ENCODE measurements around the gene GRM5.
A peak's percentile ranks its signal among the peaks of the same experiment; 100 is the strongest.

The GRM5 gene

DNA sequence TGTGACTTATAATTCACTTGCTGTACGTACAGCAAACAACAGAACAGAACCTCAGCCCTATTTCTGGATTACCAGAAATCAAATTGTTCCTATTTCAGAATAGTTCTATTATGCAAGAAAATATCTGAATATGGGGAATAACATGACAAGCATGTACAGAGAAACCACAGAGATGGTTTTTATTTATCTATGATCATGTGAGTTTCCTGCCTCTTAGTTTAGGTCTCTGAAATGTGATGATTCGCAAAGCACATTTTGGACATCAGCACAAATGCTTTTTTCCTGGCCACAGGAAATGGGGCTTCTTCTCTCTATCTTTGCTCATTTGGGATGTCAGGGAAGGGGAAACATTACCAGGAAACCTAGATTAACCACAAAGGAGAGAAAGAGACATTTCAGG, 461.5 kb downstream of the GRM5 start:
- no peak for DNase-seq

DNA sequence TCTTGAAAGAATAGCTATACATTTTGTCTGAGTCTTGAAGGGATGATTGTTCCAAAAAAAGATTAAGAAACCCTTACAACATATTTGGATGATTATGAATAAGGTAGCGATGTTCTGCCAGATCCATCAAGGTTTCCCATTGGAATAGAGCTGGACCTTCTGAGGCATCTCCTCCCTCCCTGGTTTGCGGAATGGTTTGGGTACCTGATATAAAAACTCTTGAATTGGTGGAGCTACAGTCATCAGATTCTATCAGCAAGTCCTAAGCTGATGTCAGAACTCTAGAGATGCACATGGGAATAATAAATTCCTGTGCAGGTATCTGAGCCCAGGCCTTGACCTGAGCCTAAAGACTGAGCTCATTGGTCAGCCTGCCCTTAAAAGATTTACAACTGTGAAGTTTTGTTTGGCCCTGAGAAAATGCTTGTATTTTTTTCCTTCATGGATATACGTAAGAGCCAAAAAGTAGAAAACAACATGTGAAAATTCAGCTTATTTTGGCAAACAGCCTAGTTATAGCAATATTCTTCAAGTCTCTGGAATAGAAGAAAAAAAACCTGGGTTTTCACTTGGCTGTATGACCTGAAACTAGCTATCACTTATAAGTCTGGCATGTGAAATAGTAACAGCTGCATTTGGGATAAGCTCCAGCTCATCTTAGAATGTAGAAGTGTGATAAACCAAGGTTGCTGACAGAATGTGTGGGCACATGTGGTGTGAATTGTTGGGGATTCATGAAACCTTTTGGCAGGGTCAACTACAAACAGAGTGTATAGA, 462.5 kb downstream of the GRM5 start:
- no peak for DNase-seq

DNA sequence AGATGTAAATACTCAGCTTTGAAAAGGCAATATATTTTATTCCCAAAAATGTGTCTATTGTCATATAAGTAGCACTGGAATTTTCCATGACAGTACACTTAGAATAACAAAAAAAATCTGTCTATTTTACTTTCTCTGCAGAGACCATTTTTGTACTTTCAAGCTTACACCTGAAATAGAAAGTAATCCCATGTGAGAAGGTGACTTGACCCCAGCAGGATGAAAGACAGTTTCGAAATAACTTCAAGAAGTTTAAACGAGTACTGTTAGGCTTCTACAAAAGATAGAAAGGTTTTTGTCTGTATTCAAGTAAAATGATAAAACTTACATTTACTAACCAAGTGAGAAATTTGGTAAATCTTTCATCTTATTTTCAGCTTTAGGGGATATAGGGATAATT, 468.4 kb downstream of the GRM5 start:
- no peak for DNase-seq

DNA sequence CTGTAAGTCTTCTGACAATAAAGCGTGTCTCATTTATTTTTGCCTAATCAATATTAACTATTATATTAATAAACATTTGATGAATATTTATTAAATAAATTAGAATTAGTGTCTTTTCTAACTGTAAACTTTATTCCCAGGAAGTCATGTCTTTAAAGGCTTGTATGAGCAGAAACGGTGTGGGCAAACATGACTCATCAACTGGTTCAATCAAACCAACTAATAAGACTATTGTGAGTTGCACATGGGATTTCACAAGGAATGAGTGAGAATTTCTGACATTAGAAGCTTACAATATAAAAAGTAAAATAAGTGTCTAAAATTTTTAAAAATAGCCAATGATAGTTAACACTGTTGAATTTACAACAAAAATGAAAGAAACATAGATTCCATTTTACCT, 469.0 kb downstream of the GRM5 start:
- no peak for DNase-seq

DNA sequence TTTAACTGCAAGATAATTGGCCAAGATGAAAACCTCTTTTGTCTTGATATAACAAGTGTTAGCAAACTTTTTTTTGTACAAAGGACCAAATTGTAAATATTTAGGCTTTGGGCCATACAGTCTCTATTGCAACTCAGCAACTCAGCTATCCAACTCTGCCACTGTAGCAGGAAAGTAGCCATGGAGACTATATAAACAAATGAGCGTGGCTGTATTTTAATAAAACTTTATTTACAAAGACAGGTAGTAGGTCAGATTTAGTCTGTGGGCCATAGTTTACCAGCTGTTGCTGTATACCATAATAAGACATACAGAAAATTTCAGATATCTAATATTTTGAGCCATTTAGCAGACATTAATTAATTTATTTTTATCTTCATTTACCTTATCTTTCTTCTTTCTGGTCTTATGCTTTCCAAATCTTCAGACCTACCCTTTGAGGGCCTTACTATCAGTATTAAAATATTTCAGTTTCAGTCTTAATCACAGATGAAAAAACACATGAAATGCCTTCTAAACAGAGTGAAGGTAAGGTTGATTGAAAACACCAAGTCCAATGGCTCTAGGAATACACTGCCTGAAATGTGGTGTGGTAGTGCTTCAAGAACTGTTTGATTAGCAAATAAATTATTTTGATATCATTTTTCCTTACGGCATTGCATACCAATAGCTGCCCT, 471.4 kb downstream of the GRM5 start:
- no peak for DNase-seq

DNA sequence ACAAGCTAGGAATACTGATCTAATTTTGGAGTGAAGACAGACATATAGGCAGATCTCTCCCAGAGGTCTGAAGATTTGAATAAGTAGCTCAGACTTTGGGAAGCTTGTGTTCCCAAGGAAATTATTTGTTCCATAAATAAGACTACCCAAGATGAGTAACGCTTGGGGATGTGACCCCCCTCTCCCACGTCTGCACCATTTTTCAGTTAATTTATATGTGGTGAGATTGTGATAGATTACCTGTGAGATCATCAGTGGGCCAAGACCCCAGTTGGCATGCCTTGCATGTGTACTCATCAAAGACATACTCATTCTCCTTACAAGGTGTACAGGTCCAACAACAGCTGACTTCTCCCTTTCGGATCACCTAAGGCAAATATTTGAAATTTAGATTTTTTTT, 475.4 kb downstream of the GRM5 start:
- DNase-seq = no peak

DNA sequence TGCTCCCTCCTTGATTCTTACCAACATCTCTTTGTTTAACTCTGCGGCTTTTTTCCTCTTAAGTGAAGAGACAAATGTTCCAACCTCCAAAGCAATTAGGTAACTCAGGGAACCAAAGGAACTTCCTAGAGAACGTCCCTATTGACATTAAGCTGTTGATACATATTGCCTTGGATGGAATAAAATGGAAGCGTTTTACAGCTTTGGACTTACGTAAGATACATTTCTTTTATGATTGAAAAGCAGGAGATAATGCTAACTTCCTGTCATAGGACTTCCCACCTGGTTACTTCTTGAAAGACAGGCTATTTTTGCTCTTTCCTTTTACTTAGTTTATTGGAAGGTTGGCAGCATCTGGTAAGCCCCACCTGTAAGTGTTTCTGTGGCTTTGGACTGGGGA, 482.5 kb downstream of the GRM5 start:
- no peak for DNase-seq

DNA sequence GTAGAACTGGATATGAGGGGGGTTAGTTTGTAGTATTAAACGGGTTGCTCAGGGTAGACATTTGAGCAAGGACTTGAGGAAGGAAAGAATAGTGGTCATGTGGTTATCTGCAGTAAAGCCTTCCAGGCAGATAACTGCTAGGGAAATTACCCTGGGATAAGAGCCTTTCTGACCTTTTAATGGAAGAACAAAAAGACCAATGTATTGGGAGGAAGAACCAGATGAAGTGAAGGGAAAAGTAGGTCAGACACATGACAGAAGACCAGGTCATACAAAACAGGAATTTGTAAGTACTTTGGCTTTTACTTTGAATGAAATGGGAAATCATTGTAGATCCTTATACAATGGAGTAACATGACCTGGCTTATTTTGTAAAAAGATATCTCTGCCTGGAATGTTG, 486.3 kb downstream of the GRM5 start:
- DNase-seq = no peak

DNA sequence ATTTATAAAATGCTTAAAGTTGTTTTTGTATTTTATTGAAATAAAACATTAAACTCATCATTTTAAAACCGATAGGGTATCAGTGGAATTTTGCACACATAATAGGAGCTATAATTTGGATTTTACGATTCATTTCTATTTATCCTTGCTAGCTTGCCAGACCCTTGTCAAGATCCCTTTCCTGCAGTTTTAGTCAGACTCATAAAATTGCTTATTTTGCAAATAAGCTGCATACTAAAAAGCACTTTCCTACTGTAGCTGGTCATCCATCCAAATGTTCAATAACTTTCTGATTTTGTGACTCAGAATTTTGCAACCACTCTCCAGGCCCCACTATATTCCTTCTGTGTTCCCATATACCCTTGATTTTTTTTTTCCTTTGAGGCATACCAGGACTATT, 489.0 kb downstream of the GRM5 start:
- DNase-seq = no peak

DNA sequence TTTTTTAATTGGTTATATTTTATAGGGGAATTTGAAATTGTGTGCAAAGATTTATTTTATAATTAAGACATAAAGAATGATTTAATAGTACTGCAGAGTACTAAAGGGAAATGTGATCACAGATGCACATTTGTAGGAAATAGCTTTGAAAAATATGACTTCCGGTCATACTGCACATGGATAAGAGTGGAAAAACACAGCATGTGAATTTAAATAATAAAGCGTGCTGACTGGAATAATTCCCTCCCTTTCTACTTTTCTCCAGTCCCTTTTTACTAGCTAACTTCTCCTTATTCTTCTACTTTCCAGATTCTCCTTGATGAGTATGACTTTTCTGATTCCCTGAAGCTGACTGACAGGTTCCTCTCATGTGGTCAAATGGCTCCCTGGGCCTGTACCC, 489.9 kb downstream of the GRM5 start:
- no peak for DNase-seq

DNA sequence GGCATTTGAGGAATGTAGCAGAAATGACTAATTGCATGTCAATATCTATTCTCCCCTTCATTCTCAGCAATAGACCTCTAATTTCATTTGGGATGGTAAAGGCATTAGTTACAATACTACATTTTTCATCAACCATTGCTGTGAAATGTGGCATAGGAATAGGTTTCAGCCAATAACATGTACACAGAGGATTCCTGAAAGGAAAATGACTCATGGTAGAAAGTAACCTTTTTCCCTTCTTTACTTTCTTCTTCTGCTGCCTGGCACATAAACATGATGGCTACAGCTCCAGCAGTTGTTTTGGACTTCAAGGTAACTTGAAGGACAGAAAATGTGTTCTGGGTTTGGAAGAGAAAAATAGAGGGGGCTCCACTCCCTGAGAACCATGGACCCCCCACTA, 496.4 kb downstream of the GRM5 start:
- DNase-seq = no peak

DNA sequence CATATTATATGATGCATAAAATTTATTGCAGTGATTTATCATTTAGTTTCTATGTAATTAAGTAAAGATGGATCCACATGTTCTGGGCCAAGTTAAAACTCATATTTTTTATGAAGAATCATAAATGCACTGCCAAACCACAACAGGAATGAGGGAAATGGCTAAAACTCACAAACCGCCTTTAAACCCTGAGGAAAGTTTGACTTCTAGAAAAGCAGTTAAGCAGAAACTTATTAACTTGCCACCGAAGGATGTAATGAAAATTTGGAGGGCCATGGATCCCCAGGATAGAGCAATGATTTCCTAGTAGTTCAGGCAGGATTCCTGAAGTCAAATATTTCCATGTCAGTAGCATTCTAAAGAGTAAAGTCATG, 510.0 kb downstream of the GRM5 start:
- DNase-seq = no peak

DNA sequence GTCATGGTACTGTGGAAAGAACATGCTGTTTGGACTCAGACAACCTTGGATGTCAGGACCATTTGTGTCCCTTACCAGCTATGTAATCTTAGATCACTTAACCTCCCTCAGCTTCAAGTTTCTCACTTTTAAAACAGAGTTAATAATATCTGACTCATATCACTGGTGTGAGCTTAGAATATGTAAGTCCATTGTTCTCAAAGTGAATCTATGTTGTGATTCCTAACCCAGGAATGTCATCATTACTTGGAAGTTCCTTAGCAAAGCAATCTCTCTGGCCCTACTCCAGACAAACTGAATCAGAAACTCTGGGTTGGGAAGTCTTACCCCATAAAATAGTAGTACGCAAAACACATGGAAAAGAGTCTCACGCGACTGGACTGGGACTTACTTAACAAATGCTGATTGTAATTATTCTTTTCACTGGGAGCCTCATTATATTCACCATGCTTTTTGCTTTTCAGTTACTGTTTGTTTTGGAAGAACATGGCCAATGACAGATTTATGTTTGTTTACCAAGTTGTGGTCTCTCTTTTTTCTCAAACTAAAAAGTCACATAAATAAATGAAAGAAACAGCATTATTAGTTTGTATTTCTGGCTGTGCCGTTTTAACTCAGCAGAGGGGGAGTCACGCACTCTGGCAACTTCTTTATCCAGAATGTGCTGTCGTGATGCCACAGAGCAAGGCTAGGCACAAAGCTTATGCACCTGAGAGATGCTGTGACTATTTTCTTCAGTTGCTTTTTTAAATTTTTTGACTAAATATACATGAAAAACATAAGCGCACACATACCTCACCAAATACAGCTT, 510.6 kb downstream of the GRM5 start:
- no peak for DNase-seq

DNA sequence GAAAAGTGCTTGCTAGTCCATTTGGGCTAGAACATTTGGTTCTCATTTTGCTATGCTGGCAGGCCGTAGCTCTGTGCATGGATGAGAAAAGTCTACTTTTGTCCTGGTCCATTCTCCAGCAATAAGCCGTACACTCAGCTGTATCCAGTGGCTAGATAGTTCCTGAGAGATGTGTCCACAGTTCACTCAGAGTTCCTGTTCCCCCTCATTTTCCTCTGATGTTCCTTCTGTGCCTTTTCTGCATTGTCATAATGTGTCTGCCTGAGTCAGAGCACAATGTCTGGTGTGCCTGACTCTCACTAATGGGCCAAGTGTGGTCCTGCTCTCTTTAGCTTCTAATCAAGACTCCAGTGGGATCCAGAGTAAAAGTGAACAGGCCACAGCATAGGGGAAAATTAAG, 512.6 kb downstream of the GRM5 start:
- no peak for DNase-seq

DNA sequence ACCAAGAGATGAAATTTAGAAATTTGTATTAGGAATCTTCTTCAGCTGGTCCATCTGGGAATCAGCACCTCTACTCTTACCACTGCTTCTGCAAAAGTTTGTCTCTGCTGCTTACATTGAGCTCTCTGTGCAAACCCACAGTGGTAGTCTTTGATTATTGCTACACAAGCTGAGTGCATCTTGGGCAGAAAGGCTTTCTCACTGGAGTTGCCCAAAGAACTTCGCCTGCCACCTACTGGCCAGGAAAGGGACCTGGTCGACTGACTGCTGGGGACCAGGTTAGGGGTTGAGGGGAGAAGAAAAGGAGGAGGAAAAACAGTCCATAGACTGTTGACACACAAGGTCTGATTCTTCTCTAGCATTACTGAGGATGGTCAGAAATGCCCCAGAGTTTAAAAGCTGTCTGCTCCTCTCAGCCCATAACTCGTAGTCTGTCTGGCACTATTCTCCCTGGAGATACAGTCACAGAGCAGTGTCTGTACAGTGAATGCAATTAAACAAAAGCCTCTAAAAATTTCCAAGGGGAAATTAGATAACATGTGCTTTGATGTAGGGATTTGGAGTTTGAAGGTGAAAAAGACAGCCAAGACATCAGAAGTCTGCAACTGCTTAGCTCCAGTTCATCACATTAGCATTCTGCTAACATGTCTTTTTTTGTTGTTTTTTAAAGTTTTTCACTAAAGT, 513.3 kb downstream of the GRM5 start:
- peak; percentile 11 to 56 for DNase-seq

DNA sequence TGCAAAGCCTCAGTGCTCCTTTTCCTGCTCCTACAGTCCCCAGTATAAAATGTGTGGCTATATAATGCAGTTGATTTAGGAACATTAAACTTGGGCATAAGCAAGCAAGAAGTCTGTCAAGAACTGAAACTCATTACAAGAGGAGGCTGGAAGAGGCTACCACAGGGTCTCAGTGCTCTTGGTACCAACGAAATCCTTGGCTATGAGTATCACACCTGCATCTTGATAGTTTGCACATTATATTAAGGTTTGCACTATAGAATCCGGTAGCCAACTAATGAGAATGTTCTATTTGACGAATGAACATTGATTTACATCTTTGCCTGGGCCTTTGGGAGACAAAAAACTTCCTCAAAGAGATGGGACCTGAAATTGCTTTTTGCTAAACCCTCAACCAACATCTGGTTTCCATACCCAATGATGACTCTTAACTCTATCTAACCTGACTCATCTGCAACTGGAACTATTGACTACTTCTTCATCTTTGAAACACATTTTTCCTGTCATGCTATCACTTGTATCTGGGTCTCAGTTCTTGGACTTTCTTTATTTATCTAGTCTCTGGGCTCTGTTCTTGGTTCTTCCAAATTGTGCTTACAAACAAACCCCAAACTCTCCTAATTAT, 521.0 kb downstream of the GRM5 start:
- no peak for DNase-seq

DNA sequence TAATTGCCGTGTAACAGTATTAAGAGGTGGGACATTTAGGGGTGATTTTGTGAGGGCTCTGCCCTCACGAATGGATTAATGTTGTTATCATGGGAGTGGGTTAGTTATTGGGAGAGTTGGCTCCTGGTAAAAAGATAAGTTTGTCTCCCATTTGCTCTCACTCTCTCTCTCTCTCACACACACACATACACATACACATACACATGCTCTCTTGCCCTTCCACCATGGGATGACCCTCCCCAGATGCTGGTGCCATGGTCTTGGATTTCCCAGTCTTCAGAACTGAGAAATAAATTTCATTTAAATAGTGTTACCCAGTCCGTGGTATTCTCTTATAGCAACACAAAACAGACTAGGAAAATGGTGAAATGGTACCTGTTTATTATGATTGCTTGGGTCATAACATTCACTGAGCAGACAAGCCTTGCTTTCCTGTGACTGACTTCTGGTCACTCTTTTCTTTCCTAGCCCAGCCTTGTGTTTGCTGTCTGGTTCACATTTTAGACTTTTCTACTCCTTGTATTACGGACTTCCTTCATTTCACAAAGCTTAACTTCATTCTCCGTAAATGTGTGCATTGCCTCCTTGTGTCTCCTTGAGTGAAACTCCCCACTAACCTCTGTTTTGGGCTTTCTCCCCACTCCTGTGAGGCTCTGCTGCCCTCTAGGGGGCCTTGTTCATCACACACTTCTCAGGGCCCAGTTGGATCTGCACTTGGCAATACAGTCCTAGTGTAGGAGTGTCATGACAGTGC, 521.7 kb downstream of the GRM5 start:
- DNase-seq = peak; percentile 53 to 86

DNA sequence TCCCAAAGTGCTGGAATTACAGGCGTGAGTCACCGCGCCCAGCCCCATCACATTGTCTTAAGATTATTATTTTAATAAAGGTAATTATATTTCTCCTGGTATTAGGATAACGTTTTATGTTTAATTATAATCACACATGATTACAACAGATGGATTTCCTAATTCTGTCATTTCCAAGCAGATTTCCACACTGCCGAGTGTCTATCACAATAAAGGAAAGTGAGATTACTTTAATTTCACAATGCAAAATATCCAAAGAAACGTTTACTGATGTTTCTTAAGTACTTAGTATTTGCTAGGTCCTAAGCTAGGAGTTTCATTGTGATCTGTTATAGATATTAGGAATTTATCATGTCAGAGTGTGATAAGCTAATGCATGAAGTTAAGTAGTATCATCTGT, 524.8 kb downstream of the GRM5 start:
- no peak for DNase-seq

DNA sequence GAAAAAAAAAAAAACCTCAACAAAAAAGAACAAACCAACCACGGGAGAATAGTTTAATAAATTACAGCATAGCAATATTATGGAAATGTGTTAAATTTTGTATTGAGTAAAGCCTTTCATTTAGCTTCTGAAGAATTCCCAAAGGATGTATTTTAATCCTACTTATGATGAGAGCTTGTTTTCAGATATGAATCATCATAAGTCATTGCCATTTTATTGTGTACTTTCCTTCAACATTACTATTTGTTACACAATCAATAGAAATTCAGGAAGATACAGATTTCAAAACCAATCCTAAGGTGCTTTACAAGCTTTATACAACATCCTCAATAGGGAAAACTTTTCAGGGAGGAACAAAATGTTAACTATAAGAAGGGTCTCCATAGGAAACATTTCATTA, 527.7 kb downstream of the GRM5 start:
- no peak for DNase-seq

DNA sequence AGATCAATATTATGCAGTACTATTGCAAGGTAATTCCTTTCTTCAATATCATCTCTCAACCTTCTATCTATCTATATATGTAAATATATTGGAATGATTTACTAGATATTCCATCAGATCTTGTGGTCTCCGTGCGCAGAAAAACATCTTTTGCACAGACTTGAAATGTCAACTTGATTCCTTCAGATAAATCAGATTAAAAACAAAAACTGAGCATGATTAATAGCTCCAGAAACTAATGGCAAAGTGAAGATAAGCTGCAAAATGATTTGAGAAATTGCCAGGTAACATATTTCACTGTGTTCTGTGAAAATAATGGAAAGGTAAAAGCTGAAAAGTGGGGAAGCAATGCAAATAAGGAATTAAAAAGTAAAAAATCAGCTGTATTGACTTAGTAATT, 528.2 kb downstream of the GRM5 start:
- DNase-seq = no peak

DNA sequence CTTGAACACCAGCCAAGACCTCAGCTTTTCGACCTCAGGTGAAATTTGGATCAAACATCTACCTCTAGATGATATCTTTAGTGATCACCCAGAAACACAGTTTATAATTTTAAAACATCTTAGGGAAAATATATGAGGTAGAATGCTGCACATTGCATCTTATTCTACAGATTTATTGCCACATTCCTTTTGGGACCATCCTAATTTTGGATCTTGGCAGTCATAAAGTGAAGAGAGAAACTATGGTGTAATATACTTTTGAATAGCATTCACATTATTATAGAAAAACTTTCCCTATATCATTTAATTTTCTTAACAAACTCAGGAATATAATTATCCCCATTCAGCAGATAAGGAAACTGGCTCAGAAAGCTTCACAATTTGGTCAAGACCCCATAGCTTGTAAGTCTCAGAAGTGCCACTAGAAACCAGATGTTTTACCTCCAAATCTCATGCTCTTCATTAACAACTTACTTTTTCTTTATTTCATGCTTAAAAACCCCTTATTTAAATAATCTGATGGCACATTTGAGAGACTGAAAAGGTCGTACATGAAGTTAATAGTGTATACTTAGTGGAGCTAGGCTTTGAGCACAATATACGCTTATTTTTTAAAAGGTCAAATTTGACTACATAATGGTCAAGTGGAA, 529.0 kb downstream of the GRM5 start:
- no peak for DNase-seq

All from NCI-H446 (cell line).